HG03469 (cell line): ENCODE data around the gene RBM15B.

Experiments used
- ATAC-seq: cut with Tn5 transposase; IDR thresholded peaks from one replicate; pipeline ENCODE4 v1.9.1; 2021; ENCODE audit warnings: mild to moderate bottlenecking, moderate library complexity, moderate number of reproducible peaks; ENCODE audit not compliant: unreplicated experiment

The RBM15B gene

GRCh38 chr3:51436998-51437639 is 46.0 kb downstream of the RBM15B start:
- ATAC-seq, result no peak

GRCh38 chr3:51441282-51442030 is 50.4 kb downstream of the RBM15B start:
- ATAC-seq, result no peak

- ATAC-seq, result no peak
Measured at GRCh38 chr3:51445544-51446280, 54.6 kb downstream of the RBM15B start.
